Body of pancreas (tissue), 4 donors: ENCODE results near the gene EPHB2.

Experiments
- CTCF ChIP-seq, 7 experiments: fragments of 450-650 bp in 4 of 7; fragments of 200-600 bp in 3 of 7; sonication (generic) in 3 of 7; IDR thresholded peaks; one replicate each; pipeline ENCODE4 v1.5.1; 2016 to 2019; ENCODE audit warnings: antibody characterized with exemption in 7 of 7
- POLR2A ChIP-seq, 3 donors: fragments of 450-650 bp; IDR thresholded peaks; one replicate each; pipeline ENCODE4 v1.6.1; 2016; ENCODE audit warnings: antibody characterized with exemption in 3 of 3, mild to moderate bottlenecking in 2 of 3

- TF ChIP-seq CTCF (IDR thresholded peaks at IDR 0.05) (no peak), POLR2A (IDR thresholded peaks at IDR 0.05) (no peak)
Observed at GRCh38 chr1:22800629-22801028, 90.0 kb downstream of the EPHB2 start.
